Measurements from ENCODE around the gene FTCD. TPM values are rescaled to one million over a fixed set of nuclear protein-coding genes. Genes with fewer than 3 reads are reported as not detected.

FTCD gene
- total and polyA plus RNA-seq, 9 of the 15 experiments (the other 6 are each of a cell fraction or from before 2014, with no cell fraction given): 0.11 to 1.6 (median 0.67) TPM; not detected in 5

DNA sequence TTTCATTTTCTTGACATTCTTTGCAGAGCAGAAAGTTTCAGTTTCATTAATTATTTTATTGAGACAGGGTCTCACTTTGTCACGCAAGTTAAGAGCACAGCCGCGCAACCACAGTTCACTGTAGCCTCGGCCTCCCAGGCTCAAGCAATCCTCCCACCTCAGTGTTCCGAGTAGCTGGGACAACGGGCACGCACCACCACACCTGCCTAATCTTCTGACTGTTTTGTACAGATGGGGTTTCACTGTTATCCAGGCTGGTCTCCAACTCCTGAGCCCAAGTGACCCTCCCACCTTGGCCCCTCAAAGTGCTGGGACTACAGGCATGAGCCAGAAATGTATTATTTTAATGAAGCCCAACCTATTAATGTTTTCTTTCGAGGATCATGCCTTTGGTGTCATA, 31.9 kb upstream of the FTCD start:
- in situ Hi-C loops (cut with MboI): no loop called here
- WGBS (ENCODE audit: insufficient coverage, low coverage, missing lambda C conversion rate): 87% methylated on average over 8 of the region's 8 CpGs
- BruUV-seq (replicated peaks): no TSS peak
- TF ChIP-seq RBBP5 (IDR thresholded peaks at IDR 0.05; ENCODE audit: borderline replicate concordance, insufficient read depth, low read length, poor library complexity, severe bottlenecking): no peak
- no peak for TF ChIP-seq POLR2H (tag; IDR thresholded peaks at IDR 0.05; ENCODE audit: low read depth)
- no peak for TF ChIP-seq SMC3 (conservative IDR thresholded peaks at IDR 0.05; ENCODE audit: insufficient read depth, low read depth, low read length)
- no peak for TF ChIP-seq PTTG1 (tag; IDR thresholded peaks at IDR 0.05; ENCODE audit: low read depth)
- TF ChIP-seq PRPF4 (IDR thresholded peaks at IDR 0.05; ENCODE audit: insufficient read depth, low read depth, low read length, poor library complexity, severe bottlenecking): no peak
- no peak for TF ChIP-seq GMEB1 (CRISPR knock-in tag; IDR thresholded peaks at IDR 0.05)
- TF ChIP-seq BCLAF1 (IDR thresholded peaks at IDR 0.05; ENCODE audit: borderline replicate concordance in 1 of 2, control insufficient read depth in 1 of 2, low read depth in 2 of 2, low read length in 1 of 2): no peak
- TF ChIP-seq RBM39 (optimal IDR thresholded peaks at IDR 0.05; ENCODE audit: low read depth, low read length): no peak
- no peak for TF ChIP-seq NCOA4 (IDR thresholded peaks at IDR 0.05; ENCODE audit: partially characterized antibody)
- TF ChIP-seq CCAR2 (IDR thresholded peaks at IDR 0.05; ENCODE audit: low read depth, low read length): no peak
- no peak for TF ChIP-seq MIER1 (IDR thresholded peaks at IDR 0.05; ENCODE audit: low read depth)
- no peak for TF ChIP-seq ZNF324 (CRISPR knock-in tag; IDR thresholded peaks at IDR 0.05)
- no peak for TF ChIP-seq ZNF668 (CRISPR knock-in tag; IDR thresholded peaks at IDR 0.05)
- TF ChIP-seq ELK1 (CRISPR knock-in tag; IDR thresholded peaks at IDR 0.05): no peak
- TF ChIP-seq MXD1 (CRISPR knock-in tag; IDR thresholded peaks at IDR 0.05; ENCODE audit: borderline replicate concordance, poor library complexity, severe bottlenecking): no peak

More for the DNA sequence above, 31.9 kb upstream of the FTCD start:
- Histone ChIP-seq H2AFZ (ENCODE audit: low read depth, low read length) (no peak overlapping the region), H3K27me3 (ENCODE audit: control insufficient read depth in 2 of 2, insufficient read depth in 2 of 2, low read length in 2 of 2) (no peaks in the 10 kb centered on the region), H3K9ac (ENCODE audit: insufficient read depth in 1 of 2, low read depth in 2 of 2, low read length in 2 of 2) (no peak overlapping the region), H4K20me1 (replicated peaks; ENCODE audit: control insufficient read depth, insufficient read depth, low read length) (no peaks in the 10 kb centered on the region), H3K36me3 (ENCODE audit: control insufficient read depth, insufficient read depth, low read length) (peaks cover 54% of the 10 kb centered on the region; the same call in 2 of the 3 replicates), H3K9me3 (replicated peaks; ENCODE audit: control insufficient read depth, insufficient read depth, low read depth, low read length) (no peaks in the 10 kb centered on the region), H3K79me2 (ENCODE audit: control insufficient read depth, insufficient read depth, low read length) (peaks cover 16% of the 10 kb centered on the region), H3K27ac (ENCODE audit: extremely low read depth, low read depth, low read length) (no peak overlapping the region; the same call in 2 of the 3 replicates), H3K9me1 (ENCODE audit: control insufficient read depth, insufficient read depth, low read length) (peaks cover 5% of the 10 kb centered on the region), H3K4me1 (replicated peaks in 1 of 2; ENCODE audit: control insufficient read depth in 2 of 2, insufficient read depth in 2 of 2, low read length in 2 of 2) (peaks cover 51 to 84% of the 10 kb centered on the region in 2 experiments), H3K4me3 (no peak overlapping the region), H3K4me2 (ENCODE audit: insufficient read depth, low read length) (no peak overlapping the region)
- DNase-seq (ENCODE audit: extremely low read depth in 1 of 4, low spot score in 3 of 4) (no peak), FAIRE-seq (no peak), ATAC-seq (no peak)
- CTCF ChIA-PET (ENCODE audit: low intra/inter-chr PET ratio): no interaction called here
- POLR2A ChIA-PET: interaction anchor here (0.9 kb wide), 1 partner anchor 8 kb away, joined by 4 read pairs; no protein-coding TSS in a partner anchor
- intact Hi-C loops (cut with micrococcal nuclease): loop anchor here (5.0 kb wide), 1 partner anchor 40 kb away; the partner anchor contains the start of gene LSS
